ENCODE data around the gene POLRMT. TPM values are rescaled to one million over a fixed set of nuclear protein-coding genes. Genes with fewer than 3 reads are reported as not detected.
A peak's percentile ranks its signal among the peaks of the same experiment; 100 is the strongest.

Gene POLRMT
- total RNA-seq, 1 experiment from 2014 or later, result 25.0 TPM

GRCh38 chr19:583198-583967 is 50.0 kb downstream of the POLRMT start:
- no peak for DNase-seq (ENCODE audit: extremely low read depth, low read depth)

DNA sequence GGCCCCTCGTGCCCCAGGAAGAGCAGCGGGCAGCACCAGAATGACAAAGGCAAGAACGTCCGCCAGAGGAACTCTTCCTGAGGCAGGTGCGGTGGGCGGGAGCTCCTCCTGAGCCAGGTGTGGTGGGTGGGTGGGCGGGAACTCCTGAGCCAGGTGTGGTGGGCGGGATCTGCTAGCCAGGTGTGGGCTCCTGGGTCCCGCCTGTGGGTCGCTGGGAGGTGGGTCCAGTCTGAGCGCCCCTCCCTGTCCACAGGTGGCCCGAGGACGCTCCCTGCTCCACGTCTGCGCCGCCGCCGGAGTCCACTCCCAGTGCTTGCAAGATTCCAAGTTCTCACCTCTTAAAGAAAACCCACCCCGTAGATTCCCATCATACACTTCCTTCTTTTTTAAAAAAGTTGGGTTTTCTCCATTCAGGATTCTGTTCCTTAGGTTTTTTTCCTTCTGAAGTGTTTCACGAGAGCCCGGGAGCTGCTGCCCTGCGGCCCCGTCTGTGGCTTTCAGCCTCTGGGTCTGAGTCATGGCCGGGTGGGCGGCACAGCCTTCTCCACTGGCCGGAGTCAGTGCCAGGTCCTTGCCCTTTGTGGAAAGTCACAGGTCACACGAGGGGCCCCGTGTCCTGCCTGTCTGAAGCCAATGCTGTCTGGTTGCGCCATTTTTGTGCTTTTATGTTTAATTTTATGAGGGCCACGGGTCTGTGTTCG is 50.7 kb downstream of the POLRMT start:
- no peak for DNase-seq (ENCODE audit: extremely low read depth, low read depth)

- DNase-seq (ENCODE audit: extremely low read depth, low read depth), result no peak
Observed at GRCh38 chr19:581399-582111, 51.8 kb downstream of the POLRMT start.

DNA sequence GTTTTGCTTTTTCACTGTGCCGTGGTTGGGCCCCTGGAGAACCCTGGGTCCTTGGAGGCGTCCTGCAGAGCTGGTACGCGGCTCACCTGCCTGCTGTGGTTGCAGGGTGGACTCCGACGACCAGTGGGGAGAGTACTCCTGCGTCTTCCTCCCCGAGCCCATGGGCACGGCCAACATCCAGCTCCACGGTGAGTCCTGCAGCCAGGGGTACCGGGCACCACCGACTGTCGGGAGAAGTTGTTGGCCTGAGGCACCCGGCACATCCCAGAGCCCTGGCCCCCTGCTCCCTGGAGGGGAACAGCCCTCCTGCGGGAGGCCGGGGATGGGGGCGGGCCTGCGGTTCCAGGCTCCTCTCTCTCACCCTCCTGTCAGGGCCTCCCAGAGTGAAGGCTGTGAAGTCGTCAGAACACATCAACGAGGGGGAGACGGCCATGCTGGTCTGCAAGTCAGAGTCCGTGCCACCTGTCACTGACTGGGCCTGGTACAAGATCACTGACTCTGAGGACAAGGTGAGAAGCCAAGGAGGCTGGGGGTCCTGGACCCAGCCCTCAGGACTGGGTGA is 53.0 kb downstream of the POLRMT start:
- DNase-seq (ENCODE audit: extremely low read depth, low read depth), result no peak

DNA sequence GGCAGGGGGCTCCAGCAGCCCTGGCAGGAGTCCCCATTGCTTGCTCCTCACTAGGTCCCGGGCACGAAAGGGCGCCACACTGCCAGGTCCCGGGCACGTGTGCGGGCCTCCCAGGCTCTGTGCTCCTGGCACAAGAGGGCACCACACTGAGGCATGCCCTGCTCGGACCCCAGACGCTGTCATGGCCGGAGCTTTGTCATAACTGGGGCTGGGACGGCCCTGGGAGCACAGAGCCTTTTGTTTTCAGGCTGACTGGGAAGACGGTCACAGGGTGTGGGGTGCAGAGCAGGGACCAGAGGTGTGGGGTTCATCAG is 53.5 kb downstream of the POLRMT start:
- DNase-seq (ENCODE audit: extremely low read depth, low read depth), result no peak

- DNase-seq (ENCODE audit: extremely low read depth, low read depth), result no peak
Observed at GRCh38 chr19:579111-579841, 54.1 kb downstream of the POLRMT start.

- no peak for DNase-seq (ENCODE audit: extremely low read depth, low read depth)
Observed at GRCh38 chr19:577439-578392, 55.6 kb downstream of the POLRMT start.

DNA sequence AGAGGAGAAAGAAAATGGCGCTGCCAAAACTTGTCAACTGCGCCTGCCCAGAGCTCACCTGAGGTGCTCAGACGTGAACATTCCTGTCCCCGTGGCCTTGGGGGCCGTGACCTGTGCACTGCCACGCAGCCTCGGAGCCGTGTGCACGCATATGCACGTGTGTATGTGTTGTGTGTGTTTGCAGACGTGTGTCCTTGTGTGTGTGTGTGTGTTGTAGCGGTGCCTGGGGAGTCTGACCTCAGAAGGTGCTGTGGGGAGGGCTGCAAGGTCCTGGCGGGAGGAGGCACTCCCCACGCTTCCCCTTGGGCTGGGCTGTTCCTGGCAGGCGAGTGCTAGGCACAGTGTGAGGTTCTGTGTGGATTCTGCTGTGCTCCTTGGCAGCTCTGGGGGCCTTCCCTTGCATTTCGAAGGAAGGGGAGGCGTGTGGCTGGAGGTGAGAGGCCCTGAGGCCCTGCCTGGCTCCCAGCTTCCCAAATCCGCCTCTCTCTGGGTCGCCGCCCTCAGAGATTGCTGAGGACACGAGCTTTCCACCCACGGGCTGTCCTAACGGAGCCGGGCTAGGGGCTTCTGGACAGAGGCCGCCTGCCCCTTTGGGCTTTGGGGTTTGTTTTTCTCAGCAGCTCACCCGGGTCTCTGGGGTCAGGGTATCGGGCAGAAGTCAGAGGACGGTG is 56.4 kb downstream of the POLRMT start:
- no peak for DNase-seq (ENCODE audit: extremely low read depth, low read depth)

GRCh38 chr19:575527-576506 is 57.5 kb downstream of the POLRMT start:
- DNase-seq (ENCODE audit: extremely low read depth, low read depth), result no peak

- DNase-seq (ENCODE audit: extremely low read depth, low read depth), result no peak
Observed at GRCh38 chr19:574658-575526, 58.4 kb downstream of the POLRMT start.

GRCh38 chr19:573519-573825 is 59.9 kb downstream of the POLRMT start:
- DNase-seq (ENCODE audit: extremely low read depth, low read depth), result no peak

GRCh38 chr19:572743-573518 is 60.4 kb downstream of the POLRMT start:
- DNase-seq (ENCODE audit: extremely low read depth, low read depth), result no peak

DNA sequence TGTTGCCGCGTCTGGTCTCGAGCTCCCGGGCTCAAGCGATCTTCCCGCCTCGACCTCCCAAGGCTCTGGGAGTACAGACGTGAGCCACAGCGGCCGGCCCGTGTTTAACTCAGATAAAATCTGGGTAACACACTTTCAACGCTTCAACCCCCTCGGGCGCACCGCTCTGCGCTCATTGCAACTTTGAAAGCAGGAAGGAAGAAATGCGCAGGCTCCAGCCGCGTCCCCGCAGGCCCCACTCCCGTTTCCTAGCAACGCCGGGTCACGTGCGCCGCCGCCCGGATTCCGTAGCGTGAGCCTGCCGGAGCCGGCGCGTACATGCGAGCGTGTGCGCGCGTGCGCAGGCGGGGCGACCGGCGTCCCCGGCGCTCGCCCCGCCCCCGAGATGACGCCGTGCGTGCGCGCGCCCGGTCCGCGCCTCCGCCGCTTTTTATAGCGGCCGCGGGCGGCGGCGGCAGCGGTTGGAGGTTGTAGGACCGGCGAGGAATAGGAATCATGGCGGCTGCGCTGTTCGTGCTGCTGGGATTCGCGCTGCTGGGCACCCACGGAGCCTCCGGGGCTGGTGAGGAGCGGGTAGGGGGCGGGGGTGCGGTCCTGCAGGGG is 61.1 kb downstream of the POLRMT start, which contains the start of gene BSG:
TSS of gene BSG (plus strand) at position 457 of the 603 bp plus-strand sequence. CDS start at position 496, 39 bp downstream.
- peak; percentile 92 for DNase-seq (ENCODE audit: extremely low read depth, low read depth)

DNA sequence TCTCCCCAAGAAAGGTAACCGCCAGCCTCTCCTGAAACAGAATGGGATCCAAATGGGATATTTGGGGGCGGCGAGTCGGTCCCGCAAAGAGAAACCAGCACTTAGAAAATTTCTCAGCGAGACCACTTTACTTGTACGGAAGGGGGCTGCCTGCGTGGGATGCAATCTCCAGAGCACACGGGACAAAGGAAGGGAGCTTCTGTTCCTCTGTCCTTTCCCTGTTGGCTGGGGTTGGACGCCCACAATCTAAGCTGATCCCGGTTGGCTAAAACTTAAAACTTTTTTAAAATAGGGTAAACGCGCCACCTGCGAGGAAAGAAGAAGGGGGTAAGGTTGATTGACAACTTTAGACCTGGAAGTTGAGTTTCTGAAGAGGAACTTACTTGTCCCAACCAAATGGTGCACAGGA is 61.8 kb downstream of the POLRMT start:
- no peak for DNase-seq (ENCODE audit: extremely low read depth, low read depth)

GRCh38 chr19:570937-571565 is 62.3 kb downstream of the POLRMT start:
- no peak for DNase-seq (ENCODE audit: extremely low read depth, low read depth)
